GM08714 (cell line): ENCODE results near the gene PRR33.
A peak's percentile ranks its signal among the peaks of the same experiment; 100 is the strongest.

Experiments
- H3K4me3 ChIP-seq: fragments of 200-500 bp; sonication (Bioruptor generic); 2 replicates; pipeline ENCODE4 v1.5.1; 2014; ENCODE audit warnings: mild to moderate bottlenecking, low read length, inconsistent platforms
- ZNF274 ChIP-seq: IDR thresholded peaks from 2 replicates; pipeline ENCODE4 v1.6.1; 2012; ENCODE audit warnings: mild to moderate bottlenecking, low read depth, low read length

The PRR33 gene

DNA sequence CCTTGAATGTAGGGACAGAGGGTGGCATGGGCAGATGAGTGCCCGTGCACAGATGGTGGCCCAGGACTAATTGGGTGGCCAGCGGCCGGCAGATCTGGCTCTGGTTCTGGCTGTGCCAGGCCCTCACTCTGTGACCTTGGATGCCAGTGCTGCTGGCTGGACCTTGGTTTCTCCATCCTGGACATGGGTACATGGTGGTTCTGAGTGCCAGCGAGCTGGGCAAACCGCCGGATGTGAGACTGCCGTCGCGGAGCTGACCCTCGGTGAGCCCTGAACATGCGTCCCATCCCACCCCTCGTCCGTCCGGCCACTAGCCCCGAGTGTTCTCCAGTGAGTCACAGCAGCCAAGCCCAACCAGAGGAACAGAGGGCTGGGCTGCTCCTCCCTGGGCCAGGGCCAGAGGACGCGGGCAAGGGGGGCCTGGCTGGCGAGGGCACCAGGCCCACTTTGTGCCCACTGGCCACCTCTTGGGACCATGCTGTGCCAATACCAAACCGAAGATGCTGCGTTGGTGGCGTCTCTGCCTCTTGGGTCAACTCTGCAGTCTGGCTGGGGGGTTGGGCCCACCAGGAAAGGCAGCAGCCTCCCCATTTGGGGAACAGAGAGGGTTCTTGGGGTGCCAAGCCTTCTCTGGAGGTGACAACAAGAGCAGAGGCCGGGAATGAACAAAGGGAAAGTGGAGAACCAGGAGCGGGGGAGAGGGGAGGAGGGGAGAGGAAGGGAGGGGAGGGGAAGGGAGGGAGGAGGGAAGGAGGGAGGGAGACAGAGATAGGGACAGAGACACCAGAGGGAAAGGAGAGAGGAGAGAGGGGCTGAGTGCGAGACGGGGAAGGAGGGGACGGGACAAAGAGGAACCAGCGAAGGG is 28.1 kb downstream of the PRR33 start:
- H3K4me3 ChIP-seq = no peak overlapping the region
- TF ChIP-seq ZNF274 = no peak

- H3K4me3 ChIP-seq = no peak overlapping the region
These were observed 28.9 kb downstream of the PRR33 start for GRCh38 chr11:1862588-1863351.

DNA sequence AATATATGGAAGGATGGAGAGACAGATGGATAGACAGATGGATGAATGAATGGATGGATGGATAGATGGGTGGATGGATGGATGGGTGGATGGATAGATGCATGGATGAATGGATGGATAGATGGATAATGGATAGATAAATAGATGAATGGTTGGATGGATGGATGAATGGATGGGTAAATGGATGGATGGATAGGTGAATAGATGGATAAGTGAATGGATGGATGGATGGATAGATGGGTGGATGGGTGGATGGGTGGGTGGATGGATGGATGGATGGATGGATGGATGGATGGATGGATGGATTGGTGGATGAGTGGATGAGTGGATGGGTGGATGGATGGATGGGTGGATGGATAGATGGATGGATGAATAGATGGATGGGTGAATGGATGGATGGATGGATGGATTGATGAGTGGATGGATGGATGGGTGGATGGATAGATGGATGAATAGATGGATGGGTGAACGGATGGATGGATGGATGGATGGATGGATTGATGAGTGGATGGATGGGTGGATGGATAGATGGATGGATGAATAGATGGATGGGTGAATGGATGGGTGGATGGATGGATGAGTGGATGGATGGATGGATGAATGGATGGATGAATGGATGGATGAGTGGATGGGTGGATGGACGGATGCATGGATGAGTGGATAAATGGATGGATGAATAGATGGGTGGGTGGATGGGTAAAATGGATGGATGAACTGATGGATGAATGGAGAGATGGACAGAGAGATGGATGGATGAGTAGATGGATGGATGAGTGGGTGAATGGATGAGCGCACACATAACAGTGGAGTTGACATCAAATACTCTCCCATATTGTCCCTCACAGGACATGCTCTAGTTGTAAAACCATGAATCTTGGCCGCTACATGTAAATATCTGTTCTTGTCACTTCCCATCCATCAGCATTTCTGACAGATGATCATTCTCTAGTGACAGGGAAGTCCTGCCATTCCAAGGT is 30.0 kb downstream of the PRR33 start:
- H3K4me3 ChIP-seq = no peak overlapping the region
- no peak for TF ChIP-seq ZNF274

More at GRCh38 chr11:1862588-1863351, 28.9 kb downstream of the PRR33 start:
- TF ChIP-seq ZNF274 = no peak

DNA sequence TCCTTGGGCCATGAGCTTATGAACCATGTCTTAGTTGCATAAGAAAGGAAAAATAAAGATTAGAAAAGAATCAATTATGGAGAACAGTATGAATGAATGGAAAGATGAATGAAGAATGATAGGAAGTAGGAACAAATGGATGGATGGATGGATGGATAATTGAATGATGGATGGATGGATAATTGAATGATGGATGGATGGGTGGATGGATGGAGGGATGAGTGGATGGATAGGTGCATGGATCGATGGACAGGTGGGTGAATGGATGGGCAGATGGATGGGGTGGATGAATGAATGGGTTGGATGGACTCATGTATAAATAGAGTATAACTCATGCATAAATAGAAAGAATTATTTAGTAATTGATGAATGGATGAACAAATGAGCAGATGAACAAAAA is 31.6 kb downstream of the PRR33 start:
- no peak for TF ChIP-seq ZNF274

DNA sequence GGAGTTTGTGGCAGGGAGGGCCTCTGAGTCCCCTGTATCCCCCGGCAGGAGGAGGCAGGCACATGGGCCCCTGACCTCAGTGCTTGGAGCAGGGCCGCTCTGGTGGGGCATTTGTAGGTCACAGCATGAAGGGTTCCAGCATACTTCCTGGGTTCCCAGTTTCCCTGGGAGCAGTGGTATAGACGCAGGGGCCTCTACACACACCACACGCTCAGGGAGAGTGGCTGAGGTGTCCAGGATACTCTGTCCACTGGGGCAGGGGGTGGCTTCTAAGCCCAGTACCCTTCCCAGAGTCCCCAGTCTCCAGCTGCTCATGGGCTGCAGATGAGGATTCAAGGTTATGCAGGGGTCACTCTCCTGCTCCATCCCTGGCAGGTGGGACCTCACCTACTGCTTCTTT is 32.7 kb downstream of the PRR33 start:
- no peak overlapping the region for H3K4me3 ChIP-seq

More for the DNA sequence above, 31.6 kb downstream of the PRR33 start:
- H3K4me3 ChIP-seq = no peak overlapping the region

GRCh38 chr11:1858576-1858975 is 33.1 kb downstream of the PRR33 start:
- no peak overlapping the region for H3K4me3 ChIP-seq
- TF ChIP-seq ZNF274 = no peak

More for the DNA sequence above, 32.7 kb downstream of the PRR33 start:
- no peak for TF ChIP-seq ZNF274

DNA sequence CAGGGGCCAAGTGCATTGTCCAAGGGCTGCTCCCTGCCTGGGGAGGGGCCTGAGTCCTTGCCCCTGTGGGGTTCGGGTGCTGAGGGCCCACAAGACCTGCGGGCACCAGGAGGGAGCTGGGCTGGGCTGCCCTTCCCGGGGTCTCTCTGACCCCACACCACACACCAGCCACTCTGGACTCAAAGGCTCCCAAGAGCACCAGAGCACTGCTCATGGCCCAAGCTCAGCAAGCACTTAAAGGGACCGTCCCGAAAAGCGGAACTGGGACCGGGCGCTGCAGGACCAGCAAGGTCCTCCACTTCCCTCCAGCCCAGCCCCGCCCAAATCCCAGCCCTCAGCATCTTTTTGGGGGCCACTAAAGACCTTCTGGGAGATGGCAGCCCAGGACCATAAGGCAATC is 33.5 kb downstream of the PRR33 start:
- TF ChIP-seq ZNF274 = no peak

GRCh38 chr11:1857064-1857463 is 34.6 kb downstream of the PRR33 start:
- TF ChIP-seq ZNF274 = no peak
- no peak overlapping the region for H3K4me3 ChIP-seq

More for the DNA sequence above, 33.5 kb downstream of the PRR33 start:
- H3K4me3 ChIP-seq = no peak overlapping the region

GRCh38 chr11:1856306-1857005 is 35.2 kb downstream of the PRR33 start:
- TF ChIP-seq ZNF274 = no peak
- no peak overlapping the region; the same call in 1 of the 2 replicates for H3K4me3 ChIP-seq

DNA sequence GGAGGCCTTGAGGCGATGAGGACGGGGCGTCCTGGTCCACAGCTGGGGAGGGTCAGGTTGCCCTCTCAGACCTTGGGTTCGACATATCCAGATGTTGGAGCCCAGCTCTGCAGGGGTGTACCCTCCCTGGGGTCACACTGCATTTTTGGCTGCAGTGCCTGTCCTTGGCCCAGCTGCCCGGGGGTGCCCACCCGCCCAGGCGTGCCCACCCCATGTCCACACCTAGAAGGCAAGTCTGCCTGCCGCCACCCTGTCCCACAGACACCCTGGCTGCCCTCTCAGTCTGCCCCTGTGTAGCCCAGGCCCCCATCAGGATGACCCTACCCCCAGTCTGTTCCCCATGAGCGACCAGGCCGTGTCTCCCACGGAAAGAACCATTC is 35.8 kb downstream of the PRR33 start:
- H3K4me3 ChIP-seq = peak overlapping the region; percentile 77; the same call in 1 of the 2 replicates
- no peak for TF ChIP-seq ZNF274

DNA sequence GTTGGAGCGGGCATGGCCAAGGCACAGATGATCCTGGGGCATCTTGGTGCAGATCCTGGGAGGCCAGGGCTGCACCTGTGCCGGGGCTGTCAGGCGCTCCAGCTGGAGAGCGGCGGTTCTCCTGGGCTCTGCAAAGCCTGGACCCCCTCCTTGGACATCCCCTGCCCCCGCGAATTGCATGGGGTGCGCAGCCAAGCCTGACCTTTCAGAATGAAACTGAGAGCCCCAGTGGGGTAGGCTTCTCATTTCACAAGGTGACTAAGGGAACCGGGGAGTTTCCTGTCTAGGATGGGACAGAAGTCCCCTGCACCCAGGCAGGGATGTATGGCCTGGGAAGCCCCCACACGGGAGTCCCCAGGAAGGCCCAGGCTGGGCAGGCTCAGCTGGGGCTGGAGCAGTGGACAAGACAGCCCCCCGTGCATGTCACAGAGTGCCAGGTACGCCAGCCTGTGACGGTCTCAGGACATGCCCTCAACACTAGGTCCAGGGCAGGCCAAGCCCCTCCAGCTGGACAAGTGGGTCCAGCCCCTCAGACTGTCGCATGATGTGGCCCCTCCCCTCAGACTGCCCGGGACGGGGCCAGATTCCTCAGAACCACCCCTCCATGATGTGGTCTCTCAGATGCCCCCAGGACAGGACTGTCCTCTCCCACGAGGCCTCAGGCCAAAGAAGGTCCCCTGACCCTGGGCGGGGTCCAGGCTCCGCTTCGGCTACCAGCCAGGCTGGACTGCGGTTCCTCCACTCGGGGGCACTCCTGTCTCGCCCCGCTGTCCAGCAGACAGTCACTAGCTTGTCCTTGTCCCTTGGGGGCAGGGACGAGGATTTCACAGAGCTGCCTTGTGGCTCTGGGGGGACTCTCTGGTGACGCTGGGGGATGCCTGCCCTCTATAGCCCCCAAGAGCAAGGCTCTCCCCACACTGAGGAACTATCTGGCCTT is 36.5 kb downstream of the PRR33 start:
- TF ChIP-seq ZNF274 = no peak
- peak overlapping the region; percentile 77; the same call in 1 of the 2 replicates for H3K4me3 ChIP-seq
